GM21717 (cell line): ENCODE data around the gene GTPBP3.
"Not testable (repeated sequence)": the region's sequence is repeated elsewhere in the genome, so short reads cannot be mapped to it uniquely, and the experiment has no call there.

Experiments
- ATAC-seq: cut with Tn5 transposase; IDR thresholded peaks from one replicate; pipeline ENCODE4 v1.9.1; 2021; ENCODE audit warnings: mild to moderate bottlenecking, moderate library complexity; ENCODE audit not compliant: unreplicated experiment

GTPBP3 gene

DNA sequence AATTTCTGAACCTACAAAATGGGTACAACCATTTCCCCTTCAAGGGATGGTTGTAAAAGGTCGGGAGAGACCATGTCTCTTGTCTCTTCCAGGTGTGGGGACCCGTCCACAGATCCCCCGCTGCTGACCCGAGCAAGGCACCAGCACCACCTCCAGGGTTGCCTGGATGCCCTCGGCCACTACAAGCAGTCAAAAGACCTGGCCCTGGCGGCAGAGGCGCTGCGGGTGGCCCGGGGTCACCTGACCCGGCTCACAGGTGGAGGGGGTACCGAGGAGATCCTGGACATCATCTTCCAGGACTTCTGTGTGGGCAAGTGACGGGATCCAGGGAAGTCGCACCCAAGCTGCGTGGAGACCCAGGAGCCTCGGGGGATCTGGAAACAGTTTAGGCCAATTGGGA, 4.0 kb downstream of the GTPBP3 start:
- ATAC-seq: no peak

DNA sequence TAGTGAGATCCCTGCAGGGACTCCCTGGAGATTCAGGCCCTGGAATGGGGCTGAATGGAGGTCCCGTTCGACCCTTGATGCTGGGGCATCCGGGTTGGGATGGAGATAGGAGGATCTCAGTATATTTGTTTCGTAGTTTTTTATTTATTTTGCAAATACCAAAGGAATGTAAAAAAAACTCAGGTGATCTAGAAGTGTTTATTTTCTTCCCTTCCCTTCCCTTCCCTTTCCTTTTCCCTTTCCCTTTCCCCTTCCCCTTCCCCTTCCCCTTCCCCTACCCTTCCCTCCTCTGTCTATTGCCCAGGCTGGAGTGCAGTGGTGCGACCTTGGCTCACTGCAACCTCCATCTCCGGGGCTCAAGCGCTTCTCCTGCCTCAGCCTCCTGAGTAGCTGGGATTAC, 4.5 kb downstream of the GTPBP3 start:
- ATAC-seq: no peak

DNA sequence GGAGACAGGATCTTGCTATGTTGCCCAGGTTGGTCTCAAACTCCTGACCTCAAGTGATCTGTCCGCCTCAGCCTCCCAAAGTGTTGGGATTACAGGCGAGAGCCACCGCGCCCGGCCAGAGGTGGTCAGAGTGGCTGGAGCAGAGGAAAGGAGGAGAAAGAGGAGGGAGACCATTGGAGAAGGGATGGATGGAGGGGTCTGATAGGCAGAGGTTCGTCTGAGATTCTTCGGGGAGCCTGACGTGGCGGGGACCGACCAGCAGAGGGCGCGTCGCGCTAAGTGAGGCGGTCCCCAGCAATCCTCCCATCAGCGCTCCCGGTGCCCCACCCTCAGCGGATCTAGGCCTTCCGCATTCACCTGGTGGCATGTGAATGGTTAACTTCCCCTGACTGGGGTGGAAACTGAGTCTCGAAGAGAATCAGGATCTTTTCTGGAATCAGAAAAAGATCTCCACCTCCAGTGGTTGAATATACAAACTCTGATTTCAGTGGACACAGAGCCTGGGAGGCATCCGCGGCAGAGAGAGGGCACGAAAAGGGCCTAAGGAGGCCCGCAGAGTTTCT, 8.8 kb downstream of the GTPBP3 start:
- ATAC-seq: no peak

DNA sequence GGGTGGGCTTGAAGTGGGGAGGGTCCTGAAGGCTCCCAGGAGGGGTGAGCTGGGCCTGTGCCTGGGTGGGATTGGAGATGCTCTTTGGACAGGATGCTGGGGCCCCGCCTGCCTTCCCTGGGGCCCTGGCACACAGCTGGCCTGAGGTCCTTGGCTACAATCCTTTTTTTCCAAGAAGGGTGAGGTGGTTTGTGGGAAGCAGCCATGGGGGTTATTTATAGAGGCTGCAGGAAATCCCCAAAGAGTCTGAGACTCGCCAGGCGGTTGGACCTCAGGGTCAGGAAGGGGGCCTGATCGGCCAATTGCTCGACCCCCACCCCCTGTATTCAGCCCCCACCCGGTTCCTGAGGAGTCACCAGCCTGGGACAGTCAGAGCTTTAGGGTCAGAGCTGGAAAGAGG, 10.0 kb downstream of the GTPBP3 start:
- no peak for ATAC-seq

DNA sequence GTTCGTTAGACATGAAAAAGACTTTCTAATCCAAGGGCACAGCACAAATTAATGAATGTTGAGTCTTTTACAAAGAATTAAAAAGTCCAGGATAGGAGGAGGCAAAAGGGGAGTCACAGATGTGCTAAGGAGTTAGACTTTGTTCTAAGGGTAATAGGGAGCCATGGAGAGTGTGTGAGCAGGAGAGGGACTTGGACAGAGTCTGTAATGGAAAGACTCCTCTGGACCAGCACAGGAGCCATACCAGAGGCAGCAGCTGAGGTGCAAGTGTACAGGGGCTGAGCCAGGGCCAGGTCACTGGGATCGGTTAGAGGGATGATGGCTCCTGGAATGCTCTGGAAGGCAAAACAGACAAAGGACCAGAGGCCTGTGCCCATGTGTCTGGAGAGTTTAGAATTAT, 10.5 kb downstream of the GTPBP3 start:
- ATAC-seq: no peak

DNA sequence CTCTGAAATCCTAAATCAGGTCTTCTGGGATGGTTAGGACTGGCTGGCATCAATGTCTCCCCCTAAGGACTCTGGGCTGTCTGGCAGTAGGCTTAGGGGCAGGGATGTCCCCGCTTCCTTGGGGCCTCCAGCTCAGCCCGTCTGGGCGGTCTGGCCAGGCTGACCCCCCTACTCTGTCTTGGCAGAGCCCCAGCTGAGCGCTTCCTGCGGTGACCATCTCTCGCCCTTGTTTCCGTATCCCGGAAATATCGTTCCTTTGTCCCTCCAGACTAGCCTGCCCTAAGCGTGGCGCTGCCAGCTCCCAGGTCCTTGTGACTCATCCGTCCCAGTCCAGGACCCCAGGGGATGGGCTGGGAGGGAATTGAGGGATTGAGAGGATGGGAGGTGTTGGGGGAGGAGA, 11.3 kb downstream of the GTPBP3 start:
- ATAC-seq: no peak

DNA sequence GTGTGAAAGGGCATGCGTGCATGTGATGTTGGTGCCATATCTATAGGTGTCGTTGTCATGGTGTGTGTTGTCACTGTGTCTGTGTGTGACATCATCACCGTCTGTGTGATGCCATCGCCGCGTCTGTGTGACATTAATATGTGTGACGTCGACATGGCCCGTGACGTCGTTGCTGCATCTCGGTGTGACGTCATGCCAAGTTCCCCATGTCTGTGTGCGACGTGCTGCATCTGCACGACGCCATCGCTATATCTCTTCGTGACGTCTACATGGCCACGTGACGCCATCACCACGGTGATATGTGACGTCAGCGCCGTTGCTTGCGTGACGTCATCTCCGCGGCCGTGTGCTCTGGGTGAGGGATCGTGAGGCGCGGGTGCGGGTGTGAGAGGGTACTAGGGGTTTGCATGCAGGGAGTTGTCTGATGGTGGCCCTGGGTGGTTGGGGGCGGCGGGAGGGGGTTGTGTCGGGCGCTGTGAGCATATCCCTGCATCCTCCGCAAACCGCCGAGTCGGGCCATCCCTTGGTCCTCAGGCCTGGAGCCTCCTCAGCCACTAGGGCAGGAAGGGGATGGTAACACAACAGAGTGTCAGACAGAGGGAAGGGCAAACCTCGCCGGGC, 14.6 kb downstream of the GTPBP3 start:
- no peak for ATAC-seq

DNA sequence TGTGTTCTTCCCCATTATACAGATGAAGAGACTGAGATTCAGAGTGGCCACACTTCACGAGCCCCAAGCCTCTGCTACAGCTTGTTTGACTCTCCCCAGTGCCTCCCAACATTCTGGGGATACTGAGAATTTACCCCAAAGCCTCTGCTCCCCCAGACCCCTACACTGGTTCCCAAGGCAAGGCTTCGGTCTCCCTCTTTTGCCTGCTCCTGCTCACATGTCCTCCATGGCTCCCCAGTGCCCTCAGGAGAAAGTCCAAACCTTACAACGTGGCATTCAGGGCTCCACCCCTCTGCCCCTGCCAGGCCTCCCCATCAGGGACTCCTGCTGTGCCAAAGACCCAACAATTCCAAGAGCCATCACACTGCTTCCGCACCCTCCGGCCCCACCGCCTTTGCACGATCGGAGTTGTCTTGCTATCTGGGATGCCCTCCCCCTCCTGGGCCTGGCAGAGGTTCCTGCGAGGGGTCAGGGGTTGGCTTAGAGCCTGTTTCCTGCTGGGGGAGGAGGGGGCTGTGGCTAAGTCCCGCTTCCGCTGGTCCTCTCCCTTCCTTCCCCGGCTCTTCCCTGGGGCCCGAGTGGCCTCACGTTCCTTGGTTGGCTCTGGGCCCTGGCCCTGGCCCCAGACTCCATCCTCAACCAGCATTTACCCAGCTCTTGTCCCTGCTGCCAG, 15.4 kb downstream of the GTPBP3 start:
- no peak for ATAC-seq

DNA sequence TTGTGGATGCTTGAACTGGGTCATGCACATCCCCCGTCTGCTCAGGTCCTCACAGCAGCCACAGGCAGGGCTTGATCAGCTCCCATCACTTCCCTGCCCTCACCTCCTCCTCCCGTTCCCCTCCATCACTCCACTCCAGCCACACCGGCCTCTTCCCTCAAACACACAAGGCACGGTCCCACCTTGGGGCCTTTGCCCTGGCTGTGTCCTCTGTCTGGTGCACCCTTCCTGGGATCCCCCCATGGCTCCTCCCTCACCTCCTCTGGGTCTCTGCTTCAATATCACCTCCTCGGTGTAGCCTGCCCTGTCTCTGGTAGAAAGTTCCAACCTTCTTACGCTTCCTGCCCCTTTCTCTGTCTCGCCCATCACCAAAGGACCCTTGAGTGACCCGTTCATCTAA, 16.0 kb downstream of the GTPBP3 start:
- no peak for ATAC-seq

DNA sequence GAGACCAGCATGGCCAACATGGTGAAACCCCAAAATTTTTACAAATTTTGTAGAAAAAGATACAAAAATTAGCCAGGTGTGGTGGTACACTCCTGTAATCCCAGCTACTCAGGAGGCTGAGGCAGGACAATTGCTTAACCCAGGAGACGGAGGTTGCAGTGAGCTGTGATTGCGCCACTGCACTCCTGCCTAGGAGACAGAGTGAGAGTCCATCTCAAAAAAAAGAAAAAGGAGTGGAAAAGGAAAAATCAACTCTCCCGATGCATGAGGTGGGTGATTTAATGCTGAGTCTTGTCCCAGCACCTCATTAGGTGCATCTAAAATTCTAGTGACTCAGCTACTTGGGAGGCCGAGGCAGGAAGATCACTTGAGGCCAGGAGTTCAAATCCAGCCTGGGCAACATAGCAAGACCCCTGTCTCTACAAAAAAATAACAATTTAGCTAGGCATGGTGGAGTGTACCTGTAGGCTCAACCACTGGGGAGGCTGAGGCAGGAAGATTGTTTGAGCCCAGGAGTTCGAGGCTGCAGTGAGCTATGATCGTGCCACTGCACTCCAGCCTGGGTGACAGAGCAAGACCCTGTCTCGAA, 19.8 kb downstream of the GTPBP3 start:
- no peak for ATAC-seq

DNA sequence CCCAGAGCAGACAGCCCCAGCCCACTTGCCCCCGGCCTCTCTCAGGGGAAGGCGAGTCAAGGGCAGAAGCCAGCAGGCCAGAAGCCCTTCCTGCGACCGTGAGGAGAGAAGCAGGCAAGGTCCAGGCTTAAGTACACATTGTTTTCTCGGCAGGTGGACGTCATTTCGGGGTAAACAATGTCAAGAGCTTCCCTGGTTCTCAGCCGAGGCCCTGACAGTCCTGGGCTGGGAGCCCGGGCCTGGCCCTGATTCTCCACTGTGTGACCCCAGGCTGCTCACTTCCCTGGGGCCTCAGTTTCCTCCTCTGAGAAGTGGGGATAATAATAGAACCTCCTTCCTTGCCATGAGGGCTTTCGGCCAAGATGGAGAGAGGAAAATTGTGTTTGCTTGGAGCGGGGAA, 20.4 kb downstream of the GTPBP3 start:
- no peak for ATAC-seq

DNA sequence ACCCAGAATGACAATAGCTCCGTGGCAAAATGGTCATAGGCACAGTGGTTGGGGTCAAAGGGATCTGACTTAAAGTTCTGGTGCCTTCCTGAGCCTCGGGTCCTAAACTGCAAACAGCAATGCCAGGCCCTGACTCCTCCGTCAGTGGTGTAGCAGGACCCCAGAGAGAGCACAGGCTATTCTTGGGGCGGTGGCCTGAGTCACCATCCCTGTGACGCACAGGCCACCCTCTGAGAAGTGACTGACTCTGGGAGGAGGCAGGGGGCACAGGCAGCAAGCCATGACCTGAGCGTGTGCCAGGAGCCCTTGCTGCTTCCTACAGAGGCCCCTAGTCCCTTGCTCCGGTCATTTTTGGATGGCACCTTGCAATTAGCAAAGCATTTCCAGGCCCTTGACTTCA, 21.0 kb downstream of the GTPBP3 start:
- no peak for ATAC-seq

DNA sequence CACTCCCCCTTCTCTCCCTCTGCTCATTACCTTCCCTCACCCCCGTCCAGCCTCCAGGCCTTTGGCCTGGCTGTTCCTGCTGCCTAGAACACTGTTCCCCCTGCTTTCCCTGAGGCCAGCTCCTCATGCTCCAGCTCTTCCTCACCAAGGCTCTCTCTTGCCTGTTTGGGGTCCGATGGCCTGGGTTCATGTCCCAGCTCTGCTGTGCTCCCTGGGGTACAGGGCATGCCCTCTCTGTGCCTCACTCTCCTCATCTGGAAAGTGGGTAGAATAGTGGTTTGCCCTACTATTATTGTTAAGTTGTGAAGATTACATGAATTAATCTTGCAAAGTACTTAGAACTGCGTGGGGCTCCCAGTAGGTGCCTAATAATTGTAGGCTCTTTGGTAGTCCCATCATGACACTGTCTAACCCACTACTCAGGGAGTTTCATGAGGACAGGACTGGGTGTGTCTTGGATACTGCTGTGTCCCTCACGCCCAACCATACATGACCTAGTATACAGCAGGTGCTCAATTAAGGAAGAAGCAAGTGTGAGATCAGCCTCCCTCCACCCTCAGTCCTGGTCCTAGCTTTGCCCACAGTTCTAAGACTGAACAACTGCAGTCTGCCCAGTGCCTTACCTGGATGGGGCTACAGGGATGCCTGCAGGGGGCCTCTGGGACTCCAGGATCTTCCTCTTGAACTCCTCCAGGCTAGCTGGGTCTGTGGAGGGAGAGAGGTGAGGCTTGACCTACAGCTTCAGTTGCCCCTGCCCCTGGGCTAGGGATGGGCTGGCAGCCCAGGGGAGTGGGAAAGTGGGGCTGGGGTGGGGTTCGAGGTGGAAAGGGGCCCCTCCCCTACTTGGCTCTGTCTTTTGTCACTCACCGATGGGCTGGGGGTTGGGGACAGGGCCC, 22.8 kb downstream of the GTPBP3 start:
- no peak for ATAC-seq

DNA sequence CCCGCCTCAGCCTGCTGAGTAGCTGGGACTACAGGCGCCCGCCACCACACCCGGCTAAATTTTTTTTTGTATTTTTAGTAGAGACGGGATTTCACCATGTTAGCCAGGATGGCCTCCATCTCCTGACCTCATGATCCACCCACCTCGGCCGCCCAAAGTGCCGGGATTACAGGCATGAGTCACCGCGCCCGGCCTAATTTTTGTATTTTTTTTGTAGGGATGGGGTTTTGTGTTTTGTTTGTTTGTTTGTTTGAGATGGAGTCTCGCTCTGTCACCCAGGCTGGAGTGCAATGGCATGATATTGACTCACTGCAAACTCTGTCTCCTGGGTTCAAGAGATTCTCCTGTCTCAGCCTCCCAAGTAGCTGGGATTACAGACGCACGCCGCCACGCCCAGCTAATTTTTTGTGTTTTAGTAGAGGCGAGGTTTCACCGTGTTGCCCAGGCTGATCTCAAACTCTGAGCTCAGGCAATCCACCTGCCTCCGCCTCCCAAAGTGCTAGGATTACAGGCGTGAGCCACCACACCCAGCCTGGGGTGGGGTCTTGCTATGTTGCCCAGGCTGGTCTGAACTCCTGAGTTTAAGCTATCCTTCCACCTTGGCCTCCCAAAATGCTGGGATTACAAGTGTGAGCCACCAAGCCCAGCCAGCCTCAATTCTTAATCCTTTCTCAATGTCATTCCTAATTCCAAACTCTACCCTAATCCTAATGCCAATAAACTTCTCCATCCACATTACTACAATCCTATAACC, 26.7 kb downstream of the GTPBP3 start:
- not testable (repeated sequence) for ATAC-seq

DNA sequence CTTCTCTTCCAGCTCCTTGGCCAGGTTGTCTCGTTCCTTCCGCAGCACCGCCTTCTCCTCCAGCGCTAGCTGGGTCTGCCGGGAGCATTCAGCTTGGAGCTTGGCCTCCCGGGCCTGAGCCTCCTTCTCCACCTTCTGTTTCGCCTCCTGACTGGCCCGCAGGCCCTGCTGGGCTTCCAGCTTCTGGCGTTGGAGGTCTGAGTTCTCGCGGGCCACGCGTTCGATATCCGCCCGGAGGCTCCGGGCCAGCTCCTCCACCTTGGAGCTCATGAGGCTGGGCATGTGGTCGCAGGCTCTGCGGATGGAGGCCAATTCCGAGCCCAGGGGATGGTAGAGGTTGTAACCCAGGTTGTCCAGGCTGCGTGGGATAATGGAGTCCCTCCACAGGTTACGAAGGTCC, 28.0 kb downstream of the GTPBP3 start:
- no peak for ATAC-seq

DNA sequence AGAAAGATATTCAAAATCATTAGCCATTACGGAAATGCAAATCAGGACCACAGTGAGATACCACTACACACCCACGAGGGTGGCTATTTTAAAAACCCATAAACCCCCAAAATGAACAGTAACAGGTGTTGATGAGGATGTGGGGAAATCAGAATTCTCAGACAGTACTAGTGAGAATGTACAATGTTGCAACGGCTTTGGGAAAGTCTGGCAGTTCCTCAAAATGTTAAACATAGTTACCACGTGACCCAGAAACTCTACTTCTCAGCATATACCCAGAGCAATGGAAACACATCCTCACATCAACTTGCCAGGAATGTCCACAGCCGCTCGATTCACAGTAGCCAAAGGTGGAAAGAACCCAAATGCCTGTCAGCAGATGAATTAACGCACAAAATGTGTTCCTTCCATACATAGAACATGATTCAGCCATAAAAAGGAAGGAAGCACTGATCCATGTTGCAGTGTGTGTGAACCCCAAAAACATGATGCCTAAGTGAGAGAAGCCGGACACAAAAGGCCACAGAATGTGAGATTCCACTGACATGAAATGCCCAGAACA, 32.8 kb downstream of the GTPBP3 start:
- peak; percentile 71 for ATAC-seq

DNA sequence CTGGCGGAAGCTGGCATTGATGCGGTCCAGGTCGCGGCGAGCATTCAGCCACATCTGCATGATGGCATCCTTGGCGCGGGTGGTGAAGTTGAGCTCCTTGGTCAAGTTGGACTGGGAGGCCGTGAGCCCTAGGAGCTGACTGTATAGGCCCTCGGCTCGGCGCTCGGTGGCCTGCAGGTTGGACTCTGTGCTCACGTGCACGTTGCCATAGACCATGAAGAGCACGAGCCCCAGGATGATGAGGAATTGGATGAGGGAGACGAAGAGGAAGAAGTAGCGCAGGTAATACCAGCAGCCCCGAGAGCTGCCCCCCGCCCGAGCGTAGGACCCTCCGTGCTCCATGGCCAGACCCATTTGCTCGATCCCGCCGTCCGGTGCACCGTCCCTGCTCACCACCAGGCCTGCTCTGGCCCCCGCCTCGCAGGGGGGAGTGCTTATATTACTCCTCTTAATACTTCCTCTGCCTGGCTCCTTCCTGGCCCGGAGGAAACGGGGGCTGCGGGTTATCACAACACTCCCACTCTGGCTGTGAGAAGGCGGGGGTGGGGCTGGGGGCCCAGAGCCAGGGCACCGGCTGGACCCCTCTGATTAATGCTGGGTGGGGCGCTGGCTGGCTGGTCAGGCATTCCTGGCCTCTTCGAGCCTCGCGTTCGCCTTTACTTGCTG, 39.7 kb downstream of the GTPBP3 start, which contains the start of gene PLVAP:
Gene PLVAP, minus strand, starts transcription at position 408 of the 666 bp plus-strand sequence. Its CDS starts 54 bp downstream, at position 354.
- ATAC-seq: no peak

DNA sequence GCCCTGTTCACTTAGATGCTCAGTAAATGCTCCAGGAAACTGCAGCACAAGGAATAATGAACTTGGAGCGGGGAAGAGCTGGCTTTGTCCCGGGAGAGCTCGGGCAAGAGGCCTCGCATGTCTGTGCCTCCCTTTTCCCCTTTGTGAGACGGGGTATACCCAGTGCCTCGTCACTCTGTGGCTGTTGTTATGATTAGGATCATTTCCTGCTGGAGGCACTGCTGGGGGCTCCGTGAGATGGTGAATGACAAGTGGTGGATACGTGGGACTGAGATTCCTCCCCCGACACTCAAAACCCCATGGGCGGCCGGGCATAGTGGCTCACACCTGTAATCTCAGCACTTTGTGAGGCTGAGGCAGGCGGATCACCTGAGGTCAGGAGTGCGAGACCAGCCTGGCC, 40.9 kb downstream of the GTPBP3 start:
- no peak for ATAC-seq

DNA sequence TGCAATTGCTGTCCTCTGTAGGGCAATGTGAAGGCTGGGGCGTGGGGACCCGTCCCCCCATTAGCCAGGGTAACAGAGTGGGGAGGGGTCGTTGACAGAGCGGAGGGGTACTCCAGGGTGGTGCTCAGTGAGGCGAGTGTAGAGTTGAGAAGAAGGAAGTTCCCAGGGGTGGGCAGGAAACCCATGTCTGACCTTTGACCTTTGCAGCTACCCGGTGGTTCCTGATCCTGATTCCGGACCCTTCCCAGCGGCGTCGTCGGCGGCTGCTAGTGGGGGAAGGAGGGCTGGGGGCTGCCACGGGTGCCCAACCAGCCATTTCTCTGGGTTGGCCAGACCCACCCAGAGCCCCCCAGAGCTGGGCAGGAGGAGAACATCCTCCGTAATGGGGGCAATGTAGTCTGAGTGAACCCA, 41.9 kb downstream of the GTPBP3 start:
- no peak for ATAC-seq
